ENCODE data around the gene ITPR1. TPM values are rescaled to one million over a fixed set of nuclear protein-coding genes. Genes with fewer than 3 reads are reported as not detected.
A peak's percentile ranks its signal among the peaks of the same experiment; 100 is the strongest.

The ITPR1 gene
- total RNA-seq, 1 donor from 2014 or later: 143 TPM

DNA sequence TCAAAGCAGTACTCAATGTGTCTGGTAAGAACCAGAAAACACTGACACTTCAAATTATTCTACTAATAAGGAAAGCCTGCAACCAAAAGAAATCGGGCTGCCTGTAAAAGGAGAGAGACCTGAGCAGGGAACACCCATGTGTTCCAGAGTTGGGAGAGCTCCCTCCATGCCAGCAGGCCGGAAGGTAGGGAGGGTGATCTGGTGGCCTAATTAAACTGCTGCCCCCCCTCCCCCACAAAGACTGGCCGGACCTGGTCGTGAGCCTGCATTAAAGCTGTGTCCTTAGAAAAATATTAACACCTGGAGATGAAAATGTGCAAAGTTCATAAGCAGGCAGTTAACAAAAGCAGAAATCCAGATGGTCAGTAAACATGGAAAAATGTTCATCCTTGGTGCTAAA, 315.5 kb downstream of the ITPR1 start:
- H3K4me3 Mint-ChIP-seq: no peak overlapping the region
- TF ChIP-seq, protein P1, sequence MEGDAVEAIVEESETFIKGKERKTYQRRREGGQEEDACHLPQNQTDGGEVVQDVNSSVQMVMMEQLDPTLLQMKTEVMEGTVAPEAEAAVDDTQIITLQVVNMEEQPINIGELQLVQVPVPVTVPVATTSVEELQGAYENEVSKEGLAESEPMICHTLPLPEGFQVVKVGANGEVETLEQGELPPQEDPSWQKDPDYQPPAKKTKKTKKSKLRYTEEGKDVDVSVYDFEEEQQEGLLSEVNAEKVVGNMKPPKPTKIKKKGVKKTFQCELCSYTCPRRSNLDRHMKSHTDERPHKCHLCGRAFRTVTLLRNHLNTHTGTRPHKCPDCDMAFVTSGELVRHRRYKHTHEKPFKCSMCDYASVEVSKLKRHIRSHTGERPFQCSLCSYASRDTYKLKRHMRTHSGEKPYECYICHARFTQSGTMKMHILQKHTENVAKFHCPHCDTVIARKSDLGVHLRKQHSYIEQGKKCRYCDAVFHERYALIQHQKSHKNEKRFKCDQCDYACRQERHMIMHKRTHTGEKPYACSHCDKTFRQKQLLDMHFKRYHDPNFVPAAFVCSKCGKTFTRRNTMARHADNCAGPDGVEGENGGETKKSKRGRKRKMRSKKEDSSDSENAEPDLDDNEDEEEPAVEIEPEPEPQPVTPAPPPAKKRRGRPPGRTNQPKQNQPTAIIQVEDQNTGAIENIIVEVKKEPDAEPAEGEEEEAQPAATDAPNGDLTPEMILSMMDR (IDR thresholded peaks at IDR 0.05): no peak
- ChIA-PET POLR2A (interaction anchor here (0.6 kb wide), 1 partner anchor 35 kb away, joined by 4 read pairs; no protein-coding TSS in a partner anchor), CTCF (interaction anchor here (1.8 kb wide), 1 partner anchor 97 kb away, joined by 5 read pairs; no protein-coding TSS in a partner anchor)
- ATAC-seq (ENCODE audit: low read depth) (no peak), DNase-seq (no peak)
- no peaks in the 10 kb centered on the region for H3K4me1 Mint-ChIP-seq
- peaks cover 92% of the 10 kb centered on the region for H3K36me3 Mint-ChIP-seq (ENCODE audit: low read depth)
- no peaks in the 10 kb centered on the region for H3K27me3 Mint-ChIP-seq
- intact Hi-C loops (cut with micrococcal nuclease): no loop called here
- no peak overlapping the region for H3K27ac Mint-ChIP-seq
- H3K9me3 Mint-ChIP-seq: no peaks in the 10 kb centered on the region

DNA sequence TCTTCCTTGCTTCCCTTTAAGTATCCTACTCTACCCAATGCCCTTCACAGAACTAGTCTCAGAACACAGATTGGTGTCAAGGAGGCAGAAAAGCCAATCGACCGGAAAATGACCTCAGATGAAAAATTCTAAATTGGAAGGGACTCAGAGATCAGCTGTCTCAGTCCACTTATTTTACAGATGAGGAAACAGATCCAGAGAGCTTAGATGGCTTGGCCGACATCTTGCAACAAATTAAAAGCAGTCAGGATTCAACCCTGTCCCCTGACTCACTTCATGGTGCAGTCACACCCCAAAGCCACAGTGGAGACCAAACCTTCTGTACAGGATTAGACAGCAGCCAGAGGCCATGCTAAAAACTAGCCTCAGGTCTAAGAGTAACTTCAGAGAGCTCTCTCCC, 316.8 kb downstream of the ITPR1 start:
- Mint-ChIP-seq H3K27ac (no peak overlapping the region), H3K36me3 (ENCODE audit: low read depth) (peaks cover 93% of the 10 kb centered on the region), H3K4me1 (no peaks in the 10 kb centered on the region), H3K4me3 (no peak overlapping the region), H3K27me3 (no peaks in the 10 kb centered on the region), H3K9me3 (no peaks in the 10 kb centered on the region)
- ChIA-PET CTCF (interaction anchor here (0.8 to 1.8 kb wide), 3 partner anchors 21 to 98 kb away, joined by 3 to 5 read pairs (median 4); no protein-coding TSS in a partner anchor), POLR2A (interaction anchor here (0.6 kb wide), 1 partner anchor 63 kb away, joined by 3 read pairs; no protein-coding TSS in a partner anchor)
- ATAC-seq (ENCODE audit: low read depth): no peak
- intact Hi-C loops (cut with micrococcal nuclease): no loop called here
- TF ChIP-seq, protein P1 (IDR thresholded peaks at IDR 0.05): no peak
- DNase-seq: no peak

DNA sequence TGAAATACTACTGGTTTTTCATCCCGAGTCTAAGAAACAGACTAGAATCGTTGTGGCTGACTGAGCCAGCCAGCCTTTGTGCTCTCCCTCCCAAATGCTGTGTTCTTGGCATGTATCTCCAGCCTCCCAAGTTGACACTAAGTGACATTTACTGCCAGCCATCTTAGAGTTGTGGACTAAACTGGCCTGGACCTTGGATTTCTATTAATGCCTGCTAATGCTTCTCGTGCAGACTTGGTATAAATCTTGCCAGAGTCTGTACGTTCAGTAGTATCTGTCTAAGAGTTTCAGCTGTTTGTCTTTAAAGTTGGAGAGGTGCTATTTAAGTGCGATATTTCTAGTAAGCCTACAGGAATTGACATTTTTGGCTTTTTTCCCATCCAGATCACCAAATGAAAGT, 319.4 kb downstream of the ITPR1 start:
- intact Hi-C loops (cut with micrococcal nuclease): no loop called here
- no peak for DNase-seq
- ATAC-seq (ENCODE audit: low read depth): no peak
- no peaks in the 10 kb centered on the region for H3K27me3 Mint-ChIP-seq
- H3K4me3 Mint-ChIP-seq: no peak overlapping the region
- peak overlapping the region; percentile 4 for H3K27ac Mint-ChIP-seq
- TF ChIP-seq, protein P1 (IDR thresholded peaks at IDR 0.05): no peak
- ChIA-PET POLR2A (interaction anchor here (0.7 kb wide), 2 partner anchors 14 to 255 kb away, joined by 5 to 7 read pairs; no protein-coding TSS in a partner anchor), CTCF (no interaction called here)
- peaks cover 95% of the 10 kb centered on the region for H3K36me3 Mint-ChIP-seq (ENCODE audit: low read depth)
- H3K4me1 Mint-ChIP-seq: no peaks in the 10 kb centered on the region
- no peaks in the 10 kb centered on the region for H3K9me3 Mint-ChIP-seq

DNA sequence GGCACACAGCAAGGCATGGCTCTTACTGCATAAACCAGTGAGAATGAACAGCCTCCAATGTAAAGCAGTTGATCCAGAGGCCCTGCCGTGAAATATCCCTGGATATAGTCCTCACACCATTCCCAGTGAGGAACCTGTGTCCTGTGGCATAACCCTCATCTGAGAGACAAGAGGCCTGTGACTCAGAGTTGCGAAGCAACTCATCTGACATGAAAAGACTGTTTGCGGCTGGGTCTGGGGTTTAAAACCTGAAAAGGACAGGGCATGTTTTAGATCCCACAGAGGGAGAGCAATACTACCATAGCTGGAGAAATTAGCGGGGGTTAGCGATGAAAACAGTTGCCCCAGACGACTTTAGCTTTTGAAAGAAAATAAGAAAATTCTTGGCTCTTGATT, 320.8 kb downstream of the ITPR1 start:
- CTCF ChIA-PET: interaction anchor here (1.7 kb wide), 1 partner anchor 244 kb away, joined by 4 read pairs; no protein-coding TSS in a partner anchor
- Mint-ChIP-seq H3K9me3 (no peaks in the 10 kb centered on the region), H3K27me3 (no peaks in the 10 kb centered on the region), H3K36me3 (ENCODE audit: low read depth) (peaks cover 95% of the 10 kb centered on the region), H3K4me3 (no peak overlapping the region), H3K4me1 (no peaks in the 10 kb centered on the region), H3K27ac (no peak overlapping the region)
- intact Hi-C loops (cut with micrococcal nuclease): no loop called here
- TF ChIP-seq, protein P1 (IDR thresholded peaks at IDR 0.05): no peak
- no peak for ATAC-seq (ENCODE audit: low read depth)
- no peak for DNase-seq
- POLR2A ChIA-PET: no interaction called here

DNA sequence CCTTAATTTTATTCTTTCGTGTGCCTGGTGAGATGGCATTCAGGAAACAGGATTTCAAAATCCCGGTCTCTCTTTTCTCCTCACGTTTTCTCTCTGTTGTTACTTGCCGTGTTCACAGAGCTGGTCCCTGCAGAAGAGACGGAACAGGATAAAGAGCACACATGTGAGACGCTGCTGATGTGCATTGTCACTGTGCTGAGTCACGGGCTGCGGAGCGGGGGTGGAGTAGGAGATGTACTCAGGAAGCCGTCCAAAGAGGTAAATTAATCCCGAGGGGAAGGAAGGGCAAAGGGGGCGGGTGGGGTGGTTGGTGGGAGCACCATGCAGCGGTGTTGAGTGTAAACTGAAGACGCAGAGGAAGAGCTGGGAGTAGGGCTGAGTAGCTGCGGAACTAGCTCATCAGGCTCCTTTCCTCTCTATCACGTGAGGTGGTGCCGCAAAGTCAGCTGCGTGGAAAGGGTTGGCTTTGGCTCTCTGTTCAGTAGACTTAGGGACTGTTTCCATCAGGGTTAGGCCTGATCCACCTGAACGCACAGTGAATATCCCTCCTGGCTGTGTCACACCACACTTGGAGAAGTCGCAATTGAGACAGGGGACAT, 321.3 kb downstream of the ITPR1 start:
- no peaks in the 10 kb centered on the region for H3K27me3 Mint-ChIP-seq
- CTCF ChIA-PET: interaction anchor here (1.6 to 1.7 kb wide), 3 partner anchors 21 to 243 kb away, joined by 4 to 6 read pairs (median 4); no protein-coding TSS in a partner anchor
- H3K36me3 Mint-ChIP-seq (ENCODE audit: low read depth): peaks cover 98% of the 10 kb centered on the region
- DNase-seq (no peak), ATAC-seq (ENCODE audit: low read depth) (no peak)
- TF ChIP-seq, protein P1 (IDR thresholded peaks at IDR 0.05): no peak
- no peak overlapping the region for H3K4me3 Mint-ChIP-seq
- H3K27ac Mint-ChIP-seq: no peak overlapping the region
- H3K9me3 Mint-ChIP-seq: no peaks in the 10 kb centered on the region
- POLR2A ChIA-PET: no interaction called here
- no peaks in the 10 kb centered on the region for H3K4me1 Mint-ChIP-seq
- intact Hi-C loops (cut with micrococcal nuclease): no loop called here

Measured in activated B cell treated with CpG ODN at 0.5 μM for 24 hours (primary cell).